NCI-H1092 (cell line): ENCODE results near the gene TMEM123.

Source experiments
- DNase-seq: peaks from one replicate; lab custom pipeline; 2025; lab: John Stamatoyannopoulos, UW

Gene TMEM123

DNA sequence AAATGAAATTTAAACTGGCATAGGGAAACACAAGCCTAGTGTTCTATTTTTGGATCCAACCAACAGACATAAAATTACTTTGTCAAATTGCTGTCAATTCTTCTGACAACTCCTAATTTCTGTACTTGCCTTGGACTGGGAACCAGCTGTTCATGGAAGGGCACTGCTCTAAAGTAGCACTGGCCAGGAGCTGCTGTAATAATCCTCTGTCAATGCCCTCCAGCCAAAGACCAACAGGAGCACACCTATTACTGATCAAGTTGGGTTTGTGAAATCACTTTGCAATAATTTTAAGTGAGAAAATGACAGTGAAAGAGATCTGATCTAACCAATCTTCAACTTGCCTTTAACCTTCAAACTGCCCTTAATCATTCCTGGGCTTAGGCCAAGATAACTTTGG is 18.9 kb upstream of the TMEM123 start:
- DNase-seq: no peak

- DNase-seq: no peak
Observed at GRCh38 chr11:102470251-102470650, 17.7 kb upstream of the TMEM123 start.

- DNase-seq: no peak
Observed at GRCh38 chr11:102469196-102469821, 16.7 kb upstream of the TMEM123 start.

DNA sequence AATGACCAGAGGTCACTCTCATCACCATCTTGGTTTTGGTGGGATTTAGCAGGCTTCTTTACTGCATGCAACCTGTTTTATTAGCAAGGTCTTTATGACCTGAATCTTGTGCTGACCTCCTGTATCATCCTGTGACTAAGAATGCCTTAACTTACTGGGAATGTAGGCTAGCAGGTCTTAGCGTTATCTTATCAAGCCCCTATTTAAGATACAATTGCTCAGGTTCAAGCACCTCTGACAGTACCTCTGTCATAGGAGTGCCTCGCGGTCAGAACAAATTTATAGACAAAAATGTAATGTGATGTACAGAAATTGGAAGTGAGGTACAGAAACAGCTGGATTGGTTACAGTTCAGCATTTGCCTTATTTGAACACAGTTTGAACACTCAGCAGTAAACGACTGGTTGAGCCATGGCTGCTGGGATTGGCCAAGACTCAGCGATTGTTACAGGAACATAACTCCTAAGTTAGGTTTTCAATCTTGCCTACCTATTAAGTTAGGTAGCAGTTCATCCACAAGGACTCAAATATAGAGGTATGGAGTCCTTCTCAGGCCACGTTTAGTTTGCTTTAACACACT is 16.1 kb upstream of the TMEM123 start:
- DNase-seq: no peak

DNA sequence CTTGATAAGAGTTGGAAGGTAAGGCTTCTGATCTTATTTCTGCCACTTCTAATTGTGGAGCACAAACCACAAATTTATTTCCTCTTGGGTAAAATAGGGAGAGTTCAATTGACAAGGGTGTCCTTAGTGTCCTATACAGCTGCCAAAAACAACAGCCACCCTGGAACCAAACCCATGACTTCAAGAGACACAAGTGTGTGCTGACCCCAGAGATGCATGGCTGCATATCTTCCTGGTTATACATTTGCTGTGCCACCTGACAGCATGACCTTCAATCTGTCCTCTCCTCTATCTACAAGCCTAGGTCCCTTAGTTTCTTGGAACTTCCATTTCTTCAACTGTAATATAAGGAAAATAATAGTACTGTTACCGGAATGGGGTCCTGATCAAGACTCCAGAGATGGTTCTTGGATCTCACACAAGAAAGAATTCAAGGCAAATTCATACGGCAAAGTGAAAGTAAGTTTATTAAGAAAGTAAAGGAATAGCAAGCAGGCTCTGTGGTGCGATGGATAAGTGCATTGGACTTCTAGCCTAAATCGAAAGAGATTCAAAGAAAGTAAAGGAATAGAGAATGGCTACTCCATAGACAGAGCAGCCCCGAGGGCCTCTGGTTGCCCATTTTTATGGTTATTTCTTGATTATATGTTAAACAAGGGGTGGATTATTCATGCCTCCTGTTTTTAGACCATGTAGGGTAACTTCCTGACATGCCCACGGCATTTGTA is 15.5 kb upstream of the TMEM123 start:
- no peak for DNase-seq

GRCh38 chr11:102467080-102467708 is 14.6 kb upstream of the TMEM123 start:
- no peak for DNase-seq

- no peak for DNase-seq
Observed at GRCh38 chr11:102465696-102466095, 13.1 kb upstream of the TMEM123 start.

GRCh38 chr11:102464859-102465500 is 12.4 kb upstream of the TMEM123 start:
- no peak for DNase-seq

DNA sequence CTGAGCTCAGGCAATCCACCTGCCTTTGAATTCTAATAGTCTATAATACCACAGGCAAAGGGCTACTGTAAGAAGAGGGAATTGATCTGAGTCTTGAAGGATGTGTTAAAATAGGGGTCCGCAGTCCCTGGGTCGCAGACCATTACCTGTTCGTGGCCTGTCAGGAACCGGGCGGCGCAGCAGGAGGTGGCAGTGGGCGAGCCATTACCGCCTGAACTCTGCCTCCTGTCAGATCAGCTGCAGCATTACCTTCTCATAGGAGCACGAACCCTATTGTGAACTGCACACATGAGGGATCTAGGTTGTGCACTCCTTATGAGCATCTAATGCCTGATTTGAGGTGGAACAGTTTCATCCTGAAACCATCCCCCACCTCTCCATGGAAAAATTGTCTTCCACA is 11.5 kb upstream of the TMEM123 start:
- no peak for DNase-seq

DNA sequence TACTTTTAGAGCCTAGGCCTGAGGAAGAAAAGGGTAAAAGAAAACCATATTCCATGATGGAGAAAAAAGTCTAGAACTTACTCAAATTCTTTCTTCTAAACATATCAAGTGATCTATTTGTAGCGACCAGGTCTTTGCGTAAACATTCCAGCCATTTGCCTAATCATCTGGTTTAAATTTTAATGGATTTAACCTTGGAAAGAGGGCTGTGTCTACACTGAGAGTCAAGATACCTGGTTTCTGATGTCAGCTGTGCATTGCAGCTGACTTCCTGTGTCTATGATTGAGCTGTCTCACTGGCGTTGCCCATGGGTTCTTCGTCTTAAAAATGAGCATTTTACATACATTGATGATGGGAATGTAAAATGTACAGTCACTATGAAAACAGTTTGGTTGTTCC is 10.0 kb upstream of the TMEM123 start:
- no peak for DNase-seq

DNA sequence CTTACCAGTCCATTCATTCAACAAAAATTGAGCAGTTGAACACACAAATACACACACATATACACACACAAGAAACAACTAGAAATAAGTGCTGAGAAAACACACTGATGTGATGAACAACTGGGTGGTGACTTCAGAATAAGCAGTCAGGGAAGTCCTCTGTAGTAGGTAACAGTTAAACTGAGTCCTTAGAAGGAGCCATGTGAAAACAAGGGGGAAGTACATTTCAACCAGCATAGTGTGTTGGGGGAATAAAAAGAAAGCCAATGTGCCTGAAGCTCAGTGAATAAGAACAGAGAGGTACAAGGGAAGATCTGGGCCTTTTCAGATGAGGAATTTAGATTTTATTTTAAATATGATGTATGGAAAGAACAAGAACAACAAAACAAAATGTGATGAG is 6.8 kb upstream of the TMEM123 start:
- no peak for DNase-seq

DNA sequence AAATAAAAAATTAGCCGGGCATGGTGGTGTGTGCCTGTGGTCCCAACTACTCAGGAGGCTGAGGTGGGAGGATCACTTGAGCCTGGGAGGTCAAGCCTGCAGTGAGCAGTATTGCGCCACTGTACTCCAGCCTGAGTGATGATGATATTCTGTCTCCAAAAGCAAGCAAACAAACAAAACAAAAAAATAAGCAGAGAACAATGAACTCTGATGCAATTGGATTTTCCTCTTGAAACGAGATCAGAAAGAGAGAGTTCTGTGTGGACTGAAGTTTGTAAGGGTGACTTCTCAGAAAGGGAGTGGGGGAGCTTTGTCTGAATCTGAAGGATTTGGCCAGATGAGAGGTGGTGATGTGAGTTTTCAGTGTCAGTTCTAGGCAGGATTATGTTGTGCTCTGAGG is 6.0 kb upstream of the TMEM123 start:
- no peak for DNase-seq

GRCh38 chr11:102457865-102458264 is 5.3 kb upstream of the TMEM123 start:
- DNase-seq: peak; percentile 45

DNA sequence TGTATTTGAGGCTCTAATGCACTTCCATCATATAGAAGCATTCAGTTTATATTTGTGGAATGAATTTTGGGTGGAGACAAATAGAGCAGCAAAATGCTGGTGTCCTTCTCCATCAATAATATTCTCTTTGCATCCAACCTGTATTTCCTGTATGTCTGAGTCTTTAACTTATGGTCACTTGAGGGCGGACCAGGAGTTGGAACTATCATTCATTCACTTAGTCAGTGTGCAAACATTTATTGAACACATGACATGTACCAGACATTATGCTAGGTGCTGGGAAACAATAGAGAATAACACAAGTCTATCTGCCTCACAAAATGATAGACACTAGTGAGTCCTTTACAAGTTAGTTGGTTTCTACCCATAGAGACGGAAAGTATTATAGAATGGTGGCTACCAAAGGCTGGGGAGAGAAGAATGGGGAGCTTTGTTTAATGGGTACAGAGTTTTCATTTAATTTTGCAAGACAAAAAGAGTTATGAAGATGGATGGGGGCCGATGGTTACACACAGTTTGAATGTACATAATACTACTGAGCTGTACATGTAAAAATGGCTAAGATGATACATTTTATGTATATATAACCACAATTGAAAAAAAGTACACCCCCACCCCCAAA is 4.6 kb upstream of the TMEM123 start:
- no peak for DNase-seq

DNA sequence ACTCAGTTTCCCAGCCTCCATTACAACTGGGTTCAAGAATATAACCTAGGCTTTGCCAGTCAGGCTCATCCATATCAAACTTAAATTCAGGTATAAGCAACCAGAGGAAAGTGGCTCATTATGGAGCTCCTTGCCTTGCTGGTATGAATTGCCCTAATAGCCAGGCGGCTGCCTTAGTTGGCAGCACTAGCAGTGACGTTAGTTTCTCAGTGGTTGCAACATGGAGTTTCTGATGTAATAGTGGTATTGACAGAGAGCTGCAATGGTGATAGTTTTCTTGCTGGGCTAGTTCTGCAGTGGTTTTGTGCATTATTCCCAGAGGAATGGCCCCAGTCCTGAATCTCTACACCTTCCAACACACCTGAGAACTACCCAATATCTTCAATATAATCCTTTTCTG is 3.8 kb upstream of the TMEM123 start:
- no peak for DNase-seq

GRCh38 chr11:102453921-102454320 is 1.4 kb upstream of the TMEM123 start:
- no peak for DNase-seq

- DNase-seq: no peak
Observed at GRCh38 chr11:102453302-102453695, 734 bp upstream of the TMEM123 start.

- DNase-seq: peak; percentile 60
Observed at GRCh38 chr11:102451681-102452460, 694 bp downstream of the TMEM123 start.

DNA sequence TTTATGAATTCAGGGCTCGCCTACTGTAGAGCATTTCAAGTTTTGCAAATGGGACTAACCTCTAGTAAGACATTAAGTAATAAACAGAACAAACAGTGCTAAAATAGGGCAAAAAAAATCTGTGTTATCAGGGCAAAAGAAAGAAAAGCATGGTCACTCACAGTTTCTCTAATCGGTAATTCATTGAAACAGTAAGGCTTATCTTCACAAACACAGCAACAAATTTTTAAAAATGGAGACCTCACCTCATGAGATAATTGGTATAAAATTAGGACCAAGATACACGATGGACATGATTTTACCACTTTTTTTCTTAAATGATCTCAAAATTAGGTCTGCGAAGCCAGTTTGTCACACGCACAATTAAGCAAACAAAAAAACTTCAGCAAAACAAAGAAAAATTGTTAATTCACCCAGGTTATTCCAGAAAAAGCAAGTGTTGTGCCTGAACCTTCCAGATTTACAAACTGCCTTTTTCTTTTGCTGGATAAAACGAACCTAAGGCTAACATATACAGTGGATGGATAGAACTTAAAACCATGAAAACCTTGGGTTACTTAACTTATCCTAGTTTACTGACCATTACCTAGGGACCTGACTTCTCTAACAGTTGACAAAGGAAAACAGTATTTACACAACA is 1.4 kb downstream of the TMEM123 start:
- DNase-seq: no peak

- no peak for DNase-seq
Observed at GRCh38 chr11:102449651-102450570, 2.7 kb downstream of the TMEM123 start.
